Neural cell (in vitro differentiated cells): ENCODE measurements around the gene BCAP31. TPM values are rescaled to one million over a fixed set of nuclear protein-coding genes. Genes with fewer than 3 reads are reported as not detected.
"Not testable (repeated sequence)": the region's sequence is repeated elsewhere in the genome, so short reads cannot be mapped to it uniquely, and the experiment has no call there.

ENCODE experiments used
- H2AFZ ChIP-seq: fragments of 200-600, 300-800 bp; sonication (generic), shearing (Covaris generic); 2 replicates; pipeline ENCODE4 v1.6.0; 2014; ENCODE audit warnings: low read depth, mild to moderate bottlenecking, antibody characterized with exemption, low read length, moderate library complexity
- H3F3A ChIP-seq: fragments of 200-600 bp; shearing (Covaris generic); 2 replicates; pipeline ENCODE4 v1.6.1; 2016; ENCODE audit warnings: mild to moderate bottlenecking, moderate library complexity, mixed read lengths, antibody characterized with exemption, low read length; ENCODE audit not compliant: insufficient read depth, poor library complexity, severe bottlenecking
- H3K27ac ChIP-seq: fragments of 200-600, 300-800 bp; sonication (generic), shearing (Covaris generic); 2 replicates; pipeline ENCODE4 v1.5.1; 2014; ENCODE audit warnings: mild to moderate bottlenecking, low read length, moderate library complexity
- H3K27me3 ChIP-seq: fragments of 300-800, 200-600 bp; sonication (generic), shearing (Covaris generic); 2 replicates; pipeline ENCODE4 v1.6.0; 2014; ENCODE audit warnings: mild to moderate bottlenecking, low read depth, low read length, moderate library complexity; ENCODE audit not compliant: insufficient read depth
- H3K36me3 ChIP-seq: fragments of 300-800, 200-600 bp; sonication (generic), shearing (Covaris generic); 2 replicates; pipeline ENCODE4 v1.5.1; 2014; ENCODE audit warnings: mild to moderate bottlenecking, antibody characterized with exemption, low read length, moderate library complexity; ENCODE audit not compliant: insufficient read depth
- H3K4me2 ChIP-seq: fragments of 300-800, 200-600 bp; sonication (generic), shearing (Covaris generic); 2 replicates; pipeline ENCODE4 v1.6.0; 2014; ENCODE audit warnings: mild to moderate bottlenecking, low read length
- H3K4me3 ChIP-seq: fragments of 300-800, 200-600 bp; sonication (generic), shearing (Covaris generic); 2 replicates; pipeline ENCODE4 v1.5.1; 2014; ENCODE audit warnings: mild to moderate bottlenecking, low read length, moderate library complexity
- H3K79me2 ChIP-seq: fragments of 200-600 bp; shearing (Covaris generic); replicated peaks from 2 replicates; pipeline ENCODE4 v1.6.0; 2014; ENCODE audit warnings: mild to moderate bottlenecking, low read length, moderate library complexity; ENCODE audit not compliant: insufficient read depth
- H3K9ac ChIP-seq: fragments of 300-800, 200-600 bp; sonication (generic), shearing (Covaris generic); 2 replicates; pipeline ENCODE4 v1.6.1; 2016; ENCODE audit warnings: mild to moderate bottlenecking, low read length, mixed read lengths
- H3K9me2 ChIP-seq: fragments of 200-600 bp; shearing (Covaris generic); 2 replicates; pipeline ENCODE4 v1.6.1; 2016; ENCODE audit warnings: mild to moderate bottlenecking, low read length, mixed read lengths; ENCODE audit not compliant: insufficient read depth
- H3K9me3 ChIP-seq: fragments of 200-600, 300-800 bp; sonication (generic), shearing (Covaris generic); 2 replicates; pipeline ENCODE4 v1.6.1; 2016; ENCODE audit warnings: mild to moderate bottlenecking, mixed run types, low read length, moderate library complexity, mixed read lengths
- H4K20me1 ChIP-seq: fragments of 200-600 bp; shearing (Covaris generic); 2 replicates; pipeline ENCODE4 v1.6.1; 2016; ENCODE audit warnings: mild to moderate bottlenecking, mixed run types; ENCODE audit not compliant: insufficient read depth
- CTCF ChIP-seq: fragments of 450-650 bp; IDR thresholded peaks from 2 replicates; pipeline ENCODE4 v1.5.1; 2014; ENCODE audit warnings: antibody characterized with exemption, mild to moderate bottlenecking, moderate library complexity; ENCODE audit not compliant: poor library complexity, severe bottlenecking
- EP300 ChIP-seq: fragments of 450-650 bp; conservative IDR thresholded peaks from 2 replicates; pipeline ENCODE4 v1.6.1; 2014; ENCODE audit warnings: antibody characterized with exemption, mild to moderate bottlenecking, moderate library complexity; ENCODE audit not compliant: poor library complexity, severe bottlenecking
- MXI1 ChIP-seq: fragments of 450-650 bp; conservative IDR thresholded peaks from 2 replicates; pipeline ENCODE4 v1.6.1; 2014; ENCODE audit warnings: antibody characterized with exemption, mild to moderate bottlenecking; ENCODE audit not compliant: poor library complexity, severe bottlenecking
- POLR2AphosphoS5 ChIP-seq: IDR thresholded peaks from 2 replicates; pipeline ENCODE4 v1.6.1; 2012
- REST ChIP-seq: IDR thresholded peaks from 2 replicates; pipeline ENCODE4 v1.6.1; 2012; ENCODE audit warnings: borderline replicate concordance
- SMC3 ChIP-seq: fragments of 450-650 bp; conservative IDR thresholded peaks from 2 replicates; pipeline ENCODE4 v1.6.1; 2014; ENCODE audit warnings: antibody characterized with exemption, mild to moderate bottlenecking, moderate library complexity; ENCODE audit not compliant: poor library complexity
- polyA plus RNA-seq: library from polyadenylated mRNA; depleted of rRNA; stranded (reverse); fragments of >200 nt; gene quantifications from 2 replicates; pipeline ENCODE4 v1.2.3, GENCODE V29; 2014

BCAP31 gene
- polyA plus RNA-seq, 1 donor from 2014 or later = 182 TPM

- no peak overlapping the region for H3K4me3 ChIP-seq
Observed at GRCh38 chrX:153706799-153707198, 17.4 kb downstream of the BCAP31 start.

GRCh38 chrX:153705403-153706060 is 18.7 kb downstream of the BCAP31 start:
- H3K9me3 ChIP-seq, H4K20me1 ChIP-seq, H3K4me3 ChIP-seq, H2AFZ ChIP-seq, H3K9ac ChIP-seq, H3K4me2 ChIP-seq, H3K36me3 ChIP-seq, H3K79me2 ChIP-seq, H3F3A ChIP-seq, H3K27me3 ChIP-seq, H3K9me2 ChIP-seq, H3K27ac ChIP-seq: not testable (repeated sequence)

More at GRCh38 chrX:153706799-153707198, 17.4 kb downstream of the BCAP31 start:
- Histone ChIP-seq H2AFZ (no peak overlapping the region), H3K9me2 (no peaks in the 10 kb centered on the region), H3K9ac (no peak overlapping the region), H4K20me1 (no peaks in the 10 kb centered on the region), H3K36me3 (no peaks in the 10 kb centered on the region), H3K27me3 (no peaks in the 10 kb centered on the region), H3K27ac (no peak overlapping the region), H3K4me2 (no peak overlapping the region), H3K9me3 (no peaks in the 10 kb centered on the region), H3F3A (no peaks in the 10 kb centered on the region), H3K79me2 (no peaks in the 10 kb centered on the region)
- TF ChIP-seq SMC3 = no peak
- no peak for TF ChIP-seq MXI1
- no peak for TF ChIP-seq REST
- TF ChIP-seq POLR2AphosphoS5 = no peak
- TF ChIP-seq EP300 = no peak
- TF ChIP-seq CTCF = no peak

- H3K4me2 ChIP-seq, H4K20me1 ChIP-seq, H3K9me3 ChIP-seq, H2AFZ ChIP-seq, H3K9ac ChIP-seq, H3K27ac ChIP-seq, H3K36me3 ChIP-seq, H3K9me2 ChIP-seq, H3K4me3 ChIP-seq, H3F3A ChIP-seq, H3K79me2 ChIP-seq, H3K27me3 ChIP-seq: not testable (repeated sequence)
Observed at GRCh38 chrX:153704631-153705402, 19.4 kb downstream of the BCAP31 start.
